RPMI7951 (cell line): Measurements from ENCODE around the gene TCAF1. TPM values are rescaled to one million over a fixed set of nuclear protein-coding genes. Genes with fewer than 3 reads are reported as not detected.

ENCODE experiments used
- total RNA-seq: library from RNA; depleted of rRNA; stranded (reverse); fragments of >200 nt; shearing (Covaris generic); gene quantifications from 2 replicates; pipeline ENCODE4 v1.2.3, GENCODE V29; 2014; rRNA removed

The TCAF1 gene
- total RNA-seq, 1 experiment from 2014 or later: 35.6 TPM

Other genes starting within 250 kb of the TCAF1 start
- gene CTAGE6, start 144.5 kb downstream of the TCAF1 start, total RNA-seq: 0.12 TPM in 1 of 2 replicates, not detected in the other
- not detected in 2 replicates for gene OR2F2, start 33.1 kb upstream of the TCAF1 start, total RNA-seq
- gene OR2F1, start 52.7 kb upstream of the TCAF1 start, total RNA-seq: not detected in 2 replicates
- gene OR6B1, start 98.1 kb upstream of the TCAF1 start, total RNA-seq: not detected in 2 replicates
- gene OR2A5, start 146.8 kb upstream of the TCAF1 start, total RNA-seq: not detected in 2 replicates
- gene OR2A25, start 167.6 kb upstream of the TCAF1 start, total RNA-seq: not detected in 2 replicates
- not detected in 2 replicates for gene OR2A12, start 184.1 kb upstream of the TCAF1 start, total RNA-seq
- not detected in 2 replicates for gene OR2A2, start 207.4 kb upstream of the TCAF1 start, total RNA-seq
- not detected in 2 replicates for gene OR2A14, start 221.0 kb upstream of the TCAF1 start, total RNA-seq